Measurements from ENCODE around the gene SYCE3.
"Not testable (repeated sequence)": the region's sequence is repeated elsewhere in the genome, so short reads cannot be mapped to it uniquely, and the experiment has no call there.

SYCE3 gene

GRCh38 chr22:50529416-50529896 is 33.3 kb downstream of the SYCE3 start:
- DNase-seq, result no peak

- DNase-seq, result no peak
Observed at GRCh38 chr22:50528682-50529415, 33.9 kb downstream of the SYCE3 start.

GRCh38 chr22:50527921-50528681 is 34.6 kb downstream of the SYCE3 start:
- no peak for DNase-seq

- DNase-seq, result no peak
Observed at GRCh38 chr22:50526834-50527801, 35.6 kb downstream of the SYCE3 start.

- peak; percentile 68 to 75 for DNase-seq
Observed at GRCh38 chr22:50526108-50526833, 36.4 kb downstream of the SYCE3 start.

GRCh38 chr22:50525858-50526107 is 36.9 kb downstream of the SYCE3 start:
- DNase-seq, result no peak

GRCh38 chr22:50525104-50525857 is 37.4 kb downstream of the SYCE3 start, which contains the start of gene SCO2:
SCO2 (minus strand) TSS chr22:50525598; CDS start chr22:50524411, 1,187 bp downstream.
- DNase-seq, result peak; percentile 91 to 98

GRCh38 chr22:50524676-50525103 is 38.0 kb downstream of the SYCE3 start:
- no peak for DNase-seq

- no peak for DNase-seq
Observed at GRCh38 chr22:50523806-50524675, 38.7 kb downstream of the SYCE3 start.

- DNase-seq, result no peak
Observed at GRCh38 chr22:50523458-50523805, 39.3 kb downstream of the SYCE3 start.

- DNase-seq, result no peak
Observed at GRCh38 chr22:50522806-50523438, 39.8 kb downstream of the SYCE3 start.

GRCh38 chr22:50522208-50522805 is 40.4 kb downstream of the SYCE3 start:
- DNase-seq, result no peak

GRCh38 chr22:50521710-50522109 is 41.0 kb downstream of the SYCE3 start:
- no peak for DNase-seq

GRCh38 chr22:50520826-50521453 is 41.8 kb downstream of the SYCE3 start:
- DNase-seq, result no peak

- DNase-seq, result not testable (repeated sequence)
Observed at GRCh38 chr22:50520184-50520583, 42.5 kb downstream of the SYCE3 start.

- DNase-seq, result no peak
Observed at GRCh38 chr22:50519151-50519550, 43.6 kb downstream of the SYCE3 start.

GRCh38 chr22:50518606-50519005 is 44.1 kb downstream of the SYCE3 start:
- DNase-seq, result no peak

GRCh38 chr22:50517495-50518260 is 45.0 kb downstream of the SYCE3 start:
- no peak for DNase-seq
